ENCODE results near the gene ANKRD60. TPM values are rescaled to one million over a fixed set of nuclear protein-coding genes. Genes with fewer than 3 reads are reported as not detected.

ANKRD60 gene
- total RNA-seq, 2 experiments from 2014 or later, result not detected

DNA sequence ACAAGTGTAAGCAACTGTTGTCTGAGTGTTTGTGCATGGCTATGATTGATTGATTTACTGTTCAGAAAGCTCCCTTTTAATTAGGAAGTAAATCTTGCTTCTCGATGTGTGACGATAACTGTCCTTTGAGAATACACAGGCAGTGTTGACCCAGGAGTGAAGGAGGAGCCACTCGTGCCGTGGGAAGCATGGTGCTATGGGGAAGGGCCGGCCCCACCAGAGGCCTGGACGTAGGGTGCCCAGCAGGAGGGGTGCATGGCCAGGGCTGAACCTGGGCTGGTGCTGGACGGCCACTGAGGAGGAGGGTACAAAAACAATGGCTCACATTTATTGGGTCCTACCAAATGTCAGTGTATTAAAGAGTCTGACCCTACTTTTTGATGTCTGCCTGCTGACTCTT lies 60.7 kb downstream of the ANKRD60 start:
- H3K36me3 ChIP-seq (ENCODE audit: insufficient read depth, low read length), result no peaks in the 10 kb centered on the region
- ChIA-PET POLR2A (no interaction called here), CTCF (ENCODE audit: unreplicated experiment) (no interaction called here)
- no peak overlapping the region for H3K4me3 ChIP-seq (ENCODE audit: low read depth, low read length, poor library complexity, severe bottlenecking)
- BruUV-seq (replicated peaks), result no TSS peak
- no peak overlapping the region for H2AFZ ChIP-seq (ENCODE audit: low read length)
- no peaks in the 10 kb centered on the region for H3K4me1 ChIP-seq (ENCODE audit: insufficient read depth, low read length, poor library complexity, severe bottlenecking)
- no peaks in the 10 kb centered on the region for H3K9me2 ChIP-seq (ENCODE audit: insufficient read depth, low read length)
- H3K27ac ChIP-seq (ENCODE audit: low read depth, low read length, poor library complexity, severe bottlenecking), result no peak overlapping the region
- TF ChIP-seq, protein P1, sequence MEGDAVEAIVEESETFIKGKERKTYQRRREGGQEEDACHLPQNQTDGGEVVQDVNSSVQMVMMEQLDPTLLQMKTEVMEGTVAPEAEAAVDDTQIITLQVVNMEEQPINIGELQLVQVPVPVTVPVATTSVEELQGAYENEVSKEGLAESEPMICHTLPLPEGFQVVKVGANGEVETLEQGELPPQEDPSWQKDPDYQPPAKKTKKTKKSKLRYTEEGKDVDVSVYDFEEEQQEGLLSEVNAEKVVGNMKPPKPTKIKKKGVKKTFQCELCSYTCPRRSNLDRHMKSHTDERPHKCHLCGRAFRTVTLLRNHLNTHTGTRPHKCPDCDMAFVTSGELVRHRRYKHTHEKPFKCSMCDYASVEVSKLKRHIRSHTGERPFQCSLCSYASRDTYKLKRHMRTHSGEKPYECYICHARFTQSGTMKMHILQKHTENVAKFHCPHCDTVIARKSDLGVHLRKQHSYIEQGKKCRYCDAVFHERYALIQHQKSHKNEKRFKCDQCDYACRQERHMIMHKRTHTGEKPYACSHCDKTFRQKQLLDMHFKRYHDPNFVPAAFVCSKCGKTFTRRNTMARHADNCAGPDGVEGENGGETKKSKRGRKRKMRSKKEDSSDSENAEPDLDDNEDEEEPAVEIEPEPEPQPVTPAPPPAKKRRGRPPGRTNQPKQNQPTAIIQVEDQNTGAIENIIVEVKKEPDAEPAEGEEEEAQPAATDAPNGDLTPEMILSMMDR (conservative IDR thresholded peaks at IDR 0.05; ENCODE audit: low read length), result no peak
- TF ChIP-seq EZH2phosphoT487 (IDR thresholded peaks at IDR 0.05; ENCODE audit: borderline replicate concordance, low read depth, low read length), result no peak
- no peaks in the 10 kb centered on the region for H4K20me1 ChIP-seq (ENCODE audit: insufficient read depth, low read length)
- DNase-seq (ENCODE audit: low spot score), result no peak
- no peak overlapping the region for H3K4me2 ChIP-seq (ENCODE audit: low read length)
- no peaks in the 10 kb centered on the region for H3K79me2 ChIP-seq (ENCODE audit: insufficient read depth, low read depth, low read length)
- intact Hi-C loops (cut with micrococcal nuclease; ENCODE audit: unreplicated experiment), result no loop called here
- H3K9me3 ChIP-seq (ENCODE audit: low read length), result no peaks in the 10 kb centered on the region

Other genes with a start within 250 kb of the ANKRD60 start
- gene RAB22A, start 81.1 kb upstream of the ANKRD60 start, total RNA-seq (2014; rRNA removed; shearing (Covaris generic)), result 6.8 and 7.0 TPM in 2 replicates
- gene RAB22A, start 81.1 kb upstream of the ANKRD60 start, total RNA-seq (2022), result 13.4 and 14.1 TPM in 2 replicates
- 12.1 and 13.3 TPM in 2 replicates for gene VAPB, start 160.6 kb upstream of the ANKRD60 start, total RNA-seq (2014; rRNA removed; shearing (Covaris generic))
- 41.8 and 43.2 TPM in 2 replicates for gene VAPB, start 160.6 kb upstream of the ANKRD60 start, total RNA-seq (2022)